IPS DF 4.7 (cell line): ENCODE measurements around the gene MBTPS1.

Source experiments
- DNase-seq: peaks from one replicate; pipeline ENCODE4 v3.0.0-alpha.2; 2013; ENCODE audit warnings: low spot score; ENCODE audit errors: extremely low read depth

Gene MBTPS1

DNA sequence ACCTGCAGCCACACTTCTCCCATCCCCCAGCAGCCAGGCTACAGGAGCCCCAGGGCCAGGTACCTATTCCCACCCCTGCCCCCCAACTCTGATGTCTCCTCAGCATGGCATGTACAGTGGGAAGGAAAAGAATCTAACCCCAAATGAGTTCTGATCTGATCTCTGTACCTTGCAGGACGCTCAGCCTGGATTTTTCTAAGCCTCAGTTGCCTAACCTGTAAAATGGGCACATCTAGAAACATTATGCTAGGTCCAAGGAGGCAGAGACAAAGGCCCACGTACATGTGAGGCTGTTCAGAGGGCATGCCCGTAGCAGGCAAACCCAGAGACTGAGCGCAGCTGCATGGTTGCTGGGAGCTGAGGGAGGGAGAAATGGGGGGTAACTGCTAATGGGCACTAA is 109.2 kb downstream of the MBTPS1 start:
- no peak for DNase-seq

- no peak for DNase-seq
Measured at GRCh38 chr16:84005391-84005790, 111.4 kb downstream of the MBTPS1 start.

GRCh38 chr16:84004442-84004841 is 112.3 kb downstream of the MBTPS1 start:
- no peak for DNase-seq
